ENCODE data around the gene HES5. TPM values are rescaled to one million over a fixed set of nuclear protein-coding genes. Genes with fewer than 3 reads are reported as not detected.

HES5 gene
- total and polyA plus RNA-seq, 10 of the 15 experiments (the other 5 are each of a cell fraction or from before 2014, with no cell fraction given): 0.12 to 0.15 TPM; not detected in 8

GRCh38 chr1:2506007-2506860 is 23.8 kb downstream of the HES5 start:
- POLR2A ChIA-PET: no interaction called here
- no peak overlapping the region for H3K9ac ChIP-seq (ENCODE audit: control insufficient read depth, insufficient read depth, low read length)
- in situ Hi-C loops (cut with MboI) (no loop called here), intact Hi-C loops (cut with micrococcal nuclease; ENCODE audit: unreplicated experiment) (no loop called here)
- no peak overlapping the region for H3K4me2 ChIP-seq (ENCODE audit: control insufficient read depth, insufficient read depth)
- no peaks in the 10 kb centered on the region for H3K9me3 ChIP-seq (replicated peaks; ENCODE audit: control insufficient read depth, insufficient read depth, low read length)
- no peak for TF ChIP-seq ELK1 (IDR thresholded peaks at IDR 0.05; ENCODE audit: low read depth, low read length)
- peak; percentile 54; the same call in 1 of the 2 replicates for TF ChIP-seq POLR2A (IDR thresholded peaks at IDR 0.05; ENCODE audit: low read depth, low read length)
- DNase-seq (ENCODE audit: low read depth, low spot score) (no peak), FAIRE-seq (no peak), ATAC-seq (no peak; the same call in 2 of the 3 replicates)
- SMC1A ChIA-PET (ENCODE audit: uncharacterized antibody, unreplicated experiment): no interaction called here
- H3K36me3 ChIP-seq (ENCODE audit: control insufficient read depth in 2 of 2, insufficient read depth in 2 of 2, low read length in 1 of 2): peaks cover 2 to 20% of the 10 kb centered on the region in 2 experiments
- no TSS peak for BruUV-seq (replicated peaks)
- RAD21 ChIA-PET (ENCODE audit: unreplicated experiment): no interaction called here
- H3K4me1 ChIP-seq (ENCODE audit: control insufficient read depth, insufficient read depth, low read length): no peaks in the 10 kb centered on the region
- H3K4me3 ChIP-seq: no peak overlapping the region
- H4K20me1 ChIP-seq (ENCODE audit: control insufficient read depth, insufficient read depth): no peaks in the 10 kb centered on the region; the same call in 1 of the 2 replicates
- no peak overlapping the region for H2AFZ ChIP-seq (ENCODE audit: control insufficient read depth, low read depth, low read length)
- no peak overlapping the region for H3K27ac ChIP-seq (ENCODE audit: control insufficient read depth, insufficient read depth)
- no peaks in the 10 kb centered on the region for H3K27me3 ChIP-seq (replicated peaks in 1 of 2; ENCODE audit: control insufficient read depth in 2 of 2, insufficient read depth in 2 of 2, low read length in 1 of 2)
- H3K79me2 ChIP-seq (ENCODE audit: control insufficient read depth, insufficient read depth, low read length): no peaks in the 10 kb centered on the region
- CTCF ChIA-PET: interaction anchor here (0.9 kb wide), 1 partner anchor 18 kb away, joined by 3 read pairs; no protein-coding TSS in a partner anchor
- WGBS (ENCODE audit: insufficient coverage, insufficient replicate concordance, low lambda C conversion rate, missing lambda C conversion rate): 62% methylated on average over 28 of the region's 30 CpGs

- POLR2A ChIA-PET: no interaction called here
- Histone ChIP-seq H4K20me1 (ENCODE audit: control insufficient read depth, insufficient read depth) (no peaks in the 10 kb centered on the region; the same call in 1 of the 2 replicates), H3K4me3 (no peak overlapping the region), H3K79me2 (ENCODE audit: control insufficient read depth, insufficient read depth, low read length) (no peaks in the 10 kb centered on the region), H2AFZ (ENCODE audit: control insufficient read depth, low read depth, low read length) (no peak overlapping the region), H3K4me1 (ENCODE audit: control insufficient read depth, insufficient read depth, low read length) (no peaks in the 10 kb centered on the region), H3K9me3 (replicated peaks; ENCODE audit: control insufficient read depth, insufficient read depth, low read length) (no peaks in the 10 kb centered on the region), H3K9ac (ENCODE audit: control insufficient read depth, insufficient read depth, low read length) (no peak overlapping the region), H3K4me2 (ENCODE audit: control insufficient read depth, insufficient read depth) (no peak overlapping the region), H3K36me3 (ENCODE audit: control insufficient read depth in 2 of 2, insufficient read depth in 2 of 2, low read length in 1 of 2) (peaks cover 2 to 17% of the 10 kb centered on the region in 2 experiments), H3K27me3 (replicated peaks in 1 of 2; ENCODE audit: control insufficient read depth in 2 of 2, insufficient read depth in 2 of 2, low read length in 1 of 2) (no peaks in the 10 kb centered on the region), H3K27ac (ENCODE audit: control insufficient read depth, insufficient read depth) (no peak overlapping the region)
- RAD21 ChIA-PET (ENCODE audit: unreplicated experiment): no interaction called here
- no TSS peak for BruUV-seq (replicated peaks)
- DNase-seq (ENCODE audit: low read depth, low spot score): no peak
- in situ Hi-C loops (cut with MboI): no loop called here
- SMC1A ChIA-PET (ENCODE audit: uncharacterized antibody, unreplicated experiment): no interaction called here
- intact Hi-C loops (cut with micrococcal nuclease; ENCODE audit: unreplicated experiment): no loop called here
- WGBS (ENCODE audit: insufficient coverage, insufficient replicate concordance, low lambda C conversion rate, missing lambda C conversion rate): 58% methylated on average over 21 of the region's 21 CpGs
- CTCF ChIA-PET: interaction anchor here (0.9 kb wide), 1 partner anchor 18 kb away, joined by 3 read pairs; no protein-coding TSS in a partner anchor
- no peak for FAIRE-seq
- ATAC-seq: peak; percentile 9; the same call in 1 of the 3 replicates
- no peak for TF ChIP-seq SUZ12 (IDR thresholded peaks at IDR 0.05; ENCODE audit: unreplicated experiment)
- no peak for TF ChIP-seq BCL3 (IDR thresholded peaks at IDR 0.05; ENCODE audit: borderline replicate concordance, insufficient read depth, low read depth, low read length, poor library complexity, severe bottlenecking)
- no peak for TF ChIP-seq PKNOX1 (IDR thresholded peaks at IDR 0.05)
- no peak for TF ChIP-seq SREBF1 (IDR thresholded peaks at IDR 0.05; ENCODE audit: low read length)
- TF ChIP-seq MYC (IDR thresholded peaks at IDR 0.05; ENCODE audit: insufficient read depth, insufficient read length, insufficient replicate concordance, low read length, severe bottlenecking): no peak
- TF ChIP-seq KDM1A (IDR thresholded peaks at IDR 0.05; ENCODE audit: borderline replicate concordance): no peak
- TF ChIP-seq POU2F2 (IDR thresholded peaks at IDR 0.05; ENCODE audit: borderline replicate concordance, low read depth, low read length): no peak
- no peak for TF ChIP-seq NFIC (IDR thresholded peaks at IDR 0.05; ENCODE audit: low read depth, low read length)
- TF ChIP-seq YY1 (IDR thresholded peaks at IDR 0.05; ENCODE audit: low read depth, low read length): no peak
Observed at GRCh38 chr1:2505461-2505994, 24.5 kb downstream of the HES5 start.
